GM12878 (cell line): ENCODE results near the gene PSMD12. TPM values are rescaled to one million over a fixed set of nuclear protein-coding genes. Genes with fewer than 3 reads are reported as not detected.

Experiments used
- BCLAF1 ChIP-seq: fragments of 450-650 bp; IDR thresholded peaks from 2 replicates; pipeline ENCODE4 v1.6.1; 2017; ENCODE audit warnings: antibody characterized with exemption, mild to moderate bottlenecking, moderate library complexity
- DPF2 ChIP-seq: fragments of 450-650 bp; IDR thresholded peaks from 2 replicates; pipeline ENCODE4 v1.6.1; 2017; ENCODE audit warnings: mild to moderate bottlenecking
- E2F8 ChIP-seq: fragments of 450-650 bp; IDR thresholded peaks from 2 replicates; pipeline ENCODE4 v1.6.1; 2018; ENCODE audit warnings: mild to moderate bottlenecking, low read depth, moderate library complexity; ENCODE audit not compliant: partially characterized antibody
- IRF5 ChIP-seq: fragments of 450-650 bp; IDR thresholded peaks from 2 replicates; pipeline ENCODE4 v1.6.1; 2017; ENCODE audit warnings: borderline replicate concordance
- KDM1A ChIP-seq: fragments of 200-600 bp; sonication (generic); IDR thresholded peaks from 2 replicates; pipeline ENCODE4 v1.6.1; 2016; ENCODE audit warnings: borderline replicate concordance
- NBN ChIP-seq: fragments of 450-650 bp; IDR thresholded peaks from 2 replicates; pipeline ENCODE4 v1.6.1; 2016
- NR2C1 ChIP-seq: fragments of 450-650 bp; IDR thresholded peaks from 2 replicates; pipeline ENCODE4 v1.6.1; 2017; ENCODE audit warnings: antibody characterized with exemption, mild to moderate bottlenecking, moderate library complexity
- PAX8 ChIP-seq: fragments of 450-650 bp; IDR thresholded peaks from 2 replicates; pipeline ENCODE4 v1.6.1; 2017; ENCODE audit warnings: mild to moderate bottlenecking, moderate library complexity
- POLR2AphosphoS5 ChIP-seq: IDR thresholded peaks from 2 replicates; pipeline ENCODE4 v1.6.1; 2011; ENCODE audit warnings: mild to moderate bottlenecking, low read length, inconsistent platforms
- REST ChIP-seq: IDR thresholded peaks from 2 replicates; pipeline ENCODE4 v1.6.1; 2012; ENCODE audit warnings: mild to moderate bottlenecking, low read depth, low read length
- SIN3A ChIP-seq: IDR thresholded peaks from 2 replicates; pipeline ENCODE4 v1.6.1; 2012; ENCODE audit warnings: low read depth, low read length, improper control_type of control experiment
- YY1 ChIP-seq: IDR thresholded peaks from 2 replicates; pipeline ENCODE4 v1.6.1; 2011; ENCODE audit warnings: low read depth, mild to moderate bottlenecking, low read length
- ZNF622 ChIP-seq: fragments of 450-650 bp; IDR thresholded peaks from 2 replicates; pipeline ENCODE4 v1.6.1; 2017; ENCODE audit warnings: mild to moderate bottlenecking, inconsistent platforms
- ZNF687 ChIP-seq: fragments of 450-650 bp; IDR thresholded peaks from 2 replicates; pipeline ENCODE4 v1.6.1; 2017; ENCODE audit warnings: mild to moderate bottlenecking, moderate library complexity
- polyA plus RNA-seq, 11 experiments: library from polyadenylated mRNA; depleted of rRNA in 4 of 11; unstranded in 6 of 11; stranded (reverse) in 5 of 11; fragments of >200 nt; fragmentation: Nextera tagmentation in 4 of 11; fragmentation: Illumina TruSeq in 1 of 11; extraction: Ambion mirVana in 4 of 11; extraction: Trizol in 1 of 11; gene quantifications; 1 replicate in 1 of 11; 2 replicates in 10 of 11; pipeline versions ENCODE4 v1.2.1 to v1.2.3, GENCODE V29; 2011 to 2016; ENCODE audit warnings: inconsistent platforms in 2 of 11, missing spikeins in 2 of 11, low read depth in 1 of 11
- total RNA-seq, 4 experiments: library from RNA; depleted of rRNA in 3 of 4; stranded (reverse); fragments of >200 nt in 3 of 4; fragmentation: Illumina TruSeq in 1 of 4; extraction: Trizol in 1 of 4; gene quantifications; 2 replicates each; pipeline versions ENCODE4 v1.2.1 to v1.2.3, GENCODE V29; 2013 to 2021

Gene PSMD12
- total and polyA plus RNA-seq, 10 of the 15 experiments (the other 5 are each of a cell fraction or from before 2014, with no cell fraction given), result 19.8 to 149 (median 47.5) TPM

GRCh38 chr17:67293251-67294203, 72.8 kb downstream of the PSMD12 start (continued):
- TF ChIP-seq REST, result no peak
- no peak for TF ChIP-seq ZNF622
- no peak for TF ChIP-seq BCLAF1
- TF ChIP-seq NBN, result 0 out of 2 replicates have a peak, but pooled peaks have one; percentile 26
- no peak for TF ChIP-seq NR2C1
- no peak for TF ChIP-seq SIN3A
- TF ChIP-seq POLR2AphosphoS5, result no peak
- TF ChIP-seq PAX8, result no peak
- no peak for TF ChIP-seq ZNF687
- peak; percentile 47; the same call in 1 of the 2 replicates for TF ChIP-seq YY1
- TF ChIP-seq DPF2, result no peak
- no peak for TF ChIP-seq IRF5
- TF ChIP-seq KDM1A, result no peak
- TF ChIP-seq E2F8, result no peak
